ENCODE measurements around the gene SESN1.
"Not testable (repeated sequence)": the region's sequence is repeated elsewhere in the genome, so short reads cannot be mapped to it uniquely, and the experiment has no call there.

The SESN1 gene

GRCh38 chr6:109093732-109094415 is 772 bp downstream of the SESN1 start:
- DNase-seq: peak; percentile 49

GRCh38 chr6:109092074-109092473 is 2.6 kb downstream of the SESN1 start:
- DNase-seq: no peak

- no peak for DNase-seq
Observed at GRCh38 chr6:109091314-109092024, 3.2 kb downstream of the SESN1 start.

GRCh38 chr6:109088995-109089394 is 5.7 kb downstream of the SESN1 start:
- DNase-seq: no peak

- no peak for DNase-seq
Observed at GRCh38 chr6:109087661-109088264, 6.9 kb downstream of the SESN1 start.

- DNase-seq: not testable (repeated sequence)
Observed at GRCh38 chr6:109084146-109084545, 10.5 kb downstream of the SESN1 start.

- DNase-seq: no peak
Observed at GRCh38 chr6:109083657-109084056, 11.0 kb downstream of the SESN1 start.

GRCh38 chr6:109082188-109082577 is 12.5 kb downstream of the SESN1 start:
- DNase-seq: no peak

- no peak for DNase-seq
Observed at GRCh38 chr6:109081516-109082187, 13.0 kb downstream of the SESN1 start.

- no peak for DNase-seq
Observed at GRCh38 chr6:109081026-109081425, 13.6 kb downstream of the SESN1 start.

GRCh38 chr6:109079981-109080380 is 14.7 kb downstream of the SESN1 start:
- peak; percentile 40 for DNase-seq

- no peak for DNase-seq
Observed at GRCh38 chr6:109076377-109076776, 18.3 kb downstream of the SESN1 start.

- no peak for DNase-seq
Observed at GRCh38 chr6:109075934-109076333, 18.7 kb downstream of the SESN1 start.

GRCh38 chr6:109074133-109074415 is 20.6 kb downstream of the SESN1 start:
- no peak for DNase-seq

- peak; percentile 84 for DNase-seq
Observed at GRCh38 chr6:109073344-109074132, 21.1 kb downstream of the SESN1 start.

GRCh38 chr6:109071125-109071917 is 23.3 kb downstream of the SESN1 start:
- DNase-seq: no peak

- DNase-seq: no peak
Observed at GRCh38 chr6:109069746-109070145, 24.9 kb downstream of the SESN1 start.

- DNase-seq: no peak
Observed at GRCh38 chr6:109062767-109063352, 31.8 kb downstream of the SESN1 start.

GRCh38 chr6:109062216-109062615 is 32.4 kb downstream of the SESN1 start:
- no peak for DNase-seq

- no peak for DNase-seq
Observed at GRCh38 chr6:109060571-109060970, 34.1 kb downstream of the SESN1 start.

- DNase-seq: no peak
Observed at GRCh38 chr6:109059571-109060021, 35.0 kb downstream of the SESN1 start.

- no peak for DNase-seq
Observed at GRCh38 chr6:109059153-109059552, 35.5 kb downstream of the SESN1 start.

Measured in midbrain (tissue), 1 donor.